Neural crest cell (in vitro differentiated cells): ENCODE data around the gene POLD2. TPM values are rescaled to one million over a fixed set of nuclear protein-coding genes. Genes with fewer than 3 reads are reported as not detected.

Source experiments
- DNase-seq: peaks from one replicate; pipeline ENCODE4 v3.0.0; 2021; ENCODE audit warnings: low read depth, mixed read lengths, low spot score
- H3K27ac Mint-ChIP-seq: one replicate; pipeline ENCODE4 v1.8.0; 2021; ENCODE audit warnings: mild to moderate bottlenecking, mixed read lengths; ENCODE audit not compliant: unreplicated experiment
- H3K27me3 Mint-ChIP-seq: 2 replicates; pipeline ENCODE4 v1.8.0; 2021; ENCODE audit warnings: low read depth, mild to moderate bottlenecking, mixed read lengths
- H3K36me3 Mint-ChIP-seq: 2 replicates; pipeline ENCODE4 v1.8.0; 2021; ENCODE audit warnings: low read depth, mild to moderate bottlenecking, mixed read lengths
- H3K4me1 Mint-ChIP-seq: 2 replicates; pipeline ENCODE4 v1.8.0; 2021; ENCODE audit warnings: mixed read lengths
- H3K4me3 Mint-ChIP-seq: one replicate; pipeline ENCODE4 v1.8.0; 2021; ENCODE audit warnings: mild to moderate bottlenecking, mixed read lengths
- H3K9me3 Mint-ChIP-seq: 2 replicates; pipeline ENCODE4 v1.8.0; 2021; ENCODE audit warnings: mixed read lengths
- total RNA-seq: library from RNA; stranded (reverse); gene quantifications from 2 replicates; pipeline ENCODE4 v1.2.1, GENCODE V29; 2021
- TF ChIP-seq, protein P1 (sequence below): fragments of 200-600 bp; sonication (generic); conservative IDR thresholded peaks from 2 replicates; pipeline ENCODE4 v1.5.0; 2021; ENCODE audit warnings: antibody characterized with exemption, mild to moderate bottlenecking

The POLD2 gene
- total RNA-seq, 1 donor from 2014 or later: 159 TPM

DNA sequence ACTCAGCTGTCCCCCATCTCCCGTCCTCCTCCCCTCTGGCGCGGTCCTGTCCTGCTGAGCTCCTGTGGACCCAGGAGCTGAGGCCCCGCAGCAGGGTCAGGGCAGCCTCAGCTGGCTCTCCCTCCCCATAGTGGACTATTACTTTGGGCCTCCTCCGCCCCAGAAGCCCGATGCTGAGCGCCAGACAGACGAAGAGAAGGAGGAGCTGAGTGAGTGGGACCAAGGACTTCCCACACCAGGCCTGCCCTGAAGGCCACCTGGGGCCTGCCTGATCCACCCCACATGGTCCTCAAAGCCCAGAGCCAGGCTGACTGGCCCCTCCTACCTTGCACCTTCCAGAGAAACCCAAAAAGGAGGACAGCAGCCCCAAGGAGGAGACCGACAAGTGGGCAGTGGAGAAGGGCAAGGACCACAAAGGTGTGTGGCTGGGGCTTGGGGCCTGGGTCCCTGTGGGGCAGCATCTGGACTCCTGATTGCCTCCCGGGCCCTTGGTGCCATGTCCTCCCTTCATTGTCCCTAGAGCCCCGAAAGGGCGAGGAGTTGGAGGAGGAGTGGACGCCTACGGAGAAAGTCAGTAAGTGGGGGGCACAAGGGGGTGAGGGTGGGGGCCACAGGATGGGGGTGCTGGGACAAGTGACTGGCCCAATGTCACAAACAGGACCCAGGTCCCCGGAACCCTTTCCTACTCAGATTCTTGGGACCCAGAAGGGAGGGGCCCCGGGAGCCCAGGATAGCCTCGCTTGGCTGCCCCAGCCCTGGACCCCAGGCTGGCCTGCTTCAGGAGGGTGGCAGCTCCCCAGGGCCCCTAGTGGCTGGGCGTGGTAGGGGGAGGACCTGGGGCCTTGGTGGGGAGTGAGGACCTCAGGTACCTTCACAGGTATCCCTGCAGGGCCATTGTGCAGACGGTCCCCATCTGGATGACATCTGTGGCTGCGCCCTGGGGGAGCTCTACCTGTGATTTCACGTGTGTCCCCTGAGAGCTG is 14.3 kb downstream of the POLD2 start:
- TF ChIP-seq, protein P1, sequence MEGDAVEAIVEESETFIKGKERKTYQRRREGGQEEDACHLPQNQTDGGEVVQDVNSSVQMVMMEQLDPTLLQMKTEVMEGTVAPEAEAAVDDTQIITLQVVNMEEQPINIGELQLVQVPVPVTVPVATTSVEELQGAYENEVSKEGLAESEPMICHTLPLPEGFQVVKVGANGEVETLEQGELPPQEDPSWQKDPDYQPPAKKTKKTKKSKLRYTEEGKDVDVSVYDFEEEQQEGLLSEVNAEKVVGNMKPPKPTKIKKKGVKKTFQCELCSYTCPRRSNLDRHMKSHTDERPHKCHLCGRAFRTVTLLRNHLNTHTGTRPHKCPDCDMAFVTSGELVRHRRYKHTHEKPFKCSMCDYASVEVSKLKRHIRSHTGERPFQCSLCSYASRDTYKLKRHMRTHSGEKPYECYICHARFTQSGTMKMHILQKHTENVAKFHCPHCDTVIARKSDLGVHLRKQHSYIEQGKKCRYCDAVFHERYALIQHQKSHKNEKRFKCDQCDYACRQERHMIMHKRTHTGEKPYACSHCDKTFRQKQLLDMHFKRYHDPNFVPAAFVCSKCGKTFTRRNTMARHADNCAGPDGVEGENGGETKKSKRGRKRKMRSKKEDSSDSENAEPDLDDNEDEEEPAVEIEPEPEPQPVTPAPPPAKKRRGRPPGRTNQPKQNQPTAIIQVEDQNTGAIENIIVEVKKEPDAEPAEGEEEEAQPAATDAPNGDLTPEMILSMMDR: no peak
- no peaks in the 10 kb centered on the region for H3K9me3 Mint-ChIP-seq
- peaks cover 14% of the 10 kb centered on the region for H3K4me1 Mint-ChIP-seq
- no peak overlapping the region for H3K27ac Mint-ChIP-seq
- H3K36me3 Mint-ChIP-seq: peaks cover 7% of the 10 kb centered on the region
- DNase-seq: no peak
- no peak overlapping the region for H3K4me3 Mint-ChIP-seq
- no peaks in the 10 kb centered on the region for H3K27me3 Mint-ChIP-seq

DNA sequence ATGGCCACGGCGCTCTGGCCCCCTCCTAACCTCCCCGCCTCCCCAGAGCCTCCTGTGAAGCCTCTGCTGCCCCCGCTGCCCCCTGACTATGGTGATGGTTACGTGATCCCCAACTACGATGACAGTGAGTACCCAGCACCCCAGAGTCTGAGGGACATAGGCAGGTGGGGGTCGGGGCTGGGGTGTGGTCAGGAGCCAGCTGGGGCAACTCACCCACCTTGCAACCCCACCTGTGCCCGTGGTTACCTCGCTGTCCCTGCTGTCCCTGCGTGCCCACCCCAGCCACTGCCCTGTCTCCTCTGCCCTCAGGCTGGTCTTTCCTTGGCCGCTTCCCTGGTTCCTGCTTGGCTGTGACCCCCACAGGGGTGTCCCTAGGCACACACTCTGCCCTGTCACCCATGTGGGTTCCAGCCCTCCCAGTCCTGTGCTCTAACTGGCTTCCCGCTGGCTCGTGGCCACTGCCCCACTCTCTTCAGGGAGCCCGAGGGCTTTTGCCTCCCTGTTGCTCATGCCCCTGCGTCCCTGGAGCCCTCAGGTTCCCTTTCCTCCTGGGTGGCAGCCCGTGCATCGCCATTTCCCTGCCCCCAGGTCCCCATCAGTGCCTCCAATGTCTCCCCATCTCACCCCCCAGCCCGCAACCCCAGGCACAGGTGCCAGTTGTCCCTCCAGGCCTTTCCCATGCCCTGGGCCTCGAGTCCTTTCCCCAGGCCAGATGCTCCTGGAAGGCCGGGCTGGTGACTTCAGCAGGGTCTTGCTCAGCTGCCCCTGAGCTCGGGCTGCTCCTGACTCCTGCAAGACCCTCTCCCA is 15.2 kb downstream of the POLD2 start:
- no peak overlapping the region for H3K4me3 Mint-ChIP-seq
- TF ChIP-seq, protein P1: no peak
- no peak overlapping the region for H3K27ac Mint-ChIP-seq
- H3K4me1 Mint-ChIP-seq: peaks cover 14% of the 10 kb centered on the region
- DNase-seq: no peak
- H3K9me3 Mint-ChIP-seq: no peaks in the 10 kb centered on the region
- H3K27me3 Mint-ChIP-seq: no peaks in the 10 kb centered on the region
- H3K36me3 Mint-ChIP-seq: peaks cover 2% of the 10 kb centered on the region

DNA sequence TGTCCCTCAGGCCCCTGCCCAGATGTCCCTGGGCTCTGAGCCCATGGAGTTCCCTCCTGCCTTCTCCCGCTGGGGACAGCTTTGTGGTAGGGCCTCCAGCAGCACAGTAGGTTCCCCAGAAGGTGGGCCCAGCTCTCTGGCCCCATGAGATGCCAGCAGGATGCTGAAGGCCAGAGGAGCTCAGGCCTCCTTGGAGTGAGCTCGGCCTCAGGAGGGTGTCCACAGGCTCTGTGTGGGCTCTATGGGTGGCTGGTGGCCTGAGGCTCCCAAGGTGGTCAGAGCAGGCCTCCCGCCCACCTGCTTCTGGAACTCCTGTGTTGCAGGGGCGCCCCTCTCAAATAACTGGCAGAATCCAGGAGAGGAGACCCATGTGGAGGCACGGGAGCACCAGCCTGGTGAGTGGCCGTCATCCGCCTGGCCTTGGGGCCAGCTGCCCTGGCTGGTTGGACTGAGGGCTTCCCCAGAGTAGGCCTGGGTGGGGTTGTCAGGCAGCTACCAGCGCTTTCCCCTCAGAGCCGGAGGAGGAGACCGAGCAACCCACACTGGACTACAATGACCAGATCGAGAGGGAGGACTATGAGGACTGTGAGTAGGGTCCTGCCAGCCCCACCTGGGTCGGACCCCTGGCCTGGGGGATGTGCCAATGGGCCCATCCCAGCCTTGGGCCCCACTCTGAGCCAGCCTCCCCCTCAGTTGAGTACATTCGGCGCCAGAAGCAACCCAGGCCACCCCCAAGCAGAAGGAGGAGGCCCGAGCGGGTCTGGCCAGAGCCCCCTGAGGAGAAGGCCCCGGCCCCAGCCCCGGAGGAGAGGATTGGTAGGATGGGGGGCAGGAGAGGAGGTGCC is 16.0 kb downstream of the POLD2 start:
- H3K36me3 Mint-ChIP-seq: peaks cover 2% of the 10 kb centered on the region
- TF ChIP-seq, protein P1: no peak
- H3K27me3 Mint-ChIP-seq: no peaks in the 10 kb centered on the region
- H3K4me3 Mint-ChIP-seq: no peak overlapping the region
- H3K4me1 Mint-ChIP-seq: peaks cover 14% of the 10 kb centered on the region
- H3K27ac Mint-ChIP-seq: no peak overlapping the region
- H3K9me3 Mint-ChIP-seq: no peaks in the 10 kb centered on the region
- no peak for DNase-seq

DNA sequence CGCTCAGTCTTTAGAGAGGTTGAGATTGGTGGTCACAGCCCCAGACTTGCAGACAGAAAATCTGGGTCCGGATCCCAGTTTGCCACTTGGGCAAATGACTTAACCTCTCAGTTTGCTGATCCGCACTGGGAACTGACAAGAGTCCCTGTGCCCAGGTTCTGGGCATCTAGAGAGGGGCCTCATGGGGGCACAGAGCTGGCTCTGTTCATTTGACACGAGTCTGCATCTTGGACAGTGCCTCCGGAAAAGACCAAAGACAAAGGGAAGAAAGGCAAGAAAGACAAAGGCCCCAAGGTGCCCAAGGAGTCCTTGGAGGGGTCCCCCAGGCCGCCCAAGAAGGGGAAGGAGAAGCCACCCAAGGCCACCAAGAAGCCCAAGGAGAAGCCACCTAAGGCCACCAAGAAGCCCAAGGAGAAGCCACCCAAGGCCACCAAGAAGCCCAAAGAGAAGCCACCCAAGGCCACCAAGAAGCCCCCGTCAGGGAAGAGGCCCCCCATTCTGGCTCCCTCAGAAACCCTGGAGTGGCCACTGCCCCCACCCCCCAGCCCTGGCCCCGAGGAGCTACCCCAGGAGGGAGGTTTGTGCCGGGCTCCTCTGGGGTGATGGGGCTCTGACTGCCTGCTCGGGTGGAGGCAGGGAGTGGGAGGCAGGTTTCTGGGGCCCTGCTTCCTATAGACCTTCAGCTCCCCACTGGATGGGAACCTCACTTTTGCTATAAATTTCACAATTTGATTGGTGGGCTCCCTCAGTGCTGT is 16.9 kb downstream of the POLD2 start:
- Mint-ChIP-seq H3K4me1 (peaks cover 14% of the 10 kb centered on the region), H3K36me3 (peaks cover 2% of the 10 kb centered on the region), H3K4me3 (peak overlapping the region; percentile 87), H3K9me3 (no peaks in the 10 kb centered on the region), H3K27me3 (no peaks in the 10 kb centered on the region), H3K27ac (no peak overlapping the region)
- DNase-seq: no peak
- TF ChIP-seq, protein P1: no peak
